GM12864 (cell line): Measurements from ENCODE around the gene PLCG2.

Experiments used
- DNase-seq: peaks from one replicate; pipeline ENCODE4 v3.0.0-alpha.2; 2011; ENCODE audit warnings: low read depth
- H3K4me3 ChIP-seq: 2 replicates; pipeline ENCODE4 v1.5.1; 2011; ENCODE audit warnings: mild to moderate bottlenecking, low read depth, low read length, control low read depth
- CTCF ChIP-seq: IDR thresholded peaks from 2 replicates; pipeline ENCODE4 v1.5.1; 2011; ENCODE audit warnings: low read depth, mild to moderate bottlenecking, moderate library complexity, low read length, control low read depth, inconsistent platforms; ENCODE audit errors: missing control alignments

Gene PLCG2

DNA sequence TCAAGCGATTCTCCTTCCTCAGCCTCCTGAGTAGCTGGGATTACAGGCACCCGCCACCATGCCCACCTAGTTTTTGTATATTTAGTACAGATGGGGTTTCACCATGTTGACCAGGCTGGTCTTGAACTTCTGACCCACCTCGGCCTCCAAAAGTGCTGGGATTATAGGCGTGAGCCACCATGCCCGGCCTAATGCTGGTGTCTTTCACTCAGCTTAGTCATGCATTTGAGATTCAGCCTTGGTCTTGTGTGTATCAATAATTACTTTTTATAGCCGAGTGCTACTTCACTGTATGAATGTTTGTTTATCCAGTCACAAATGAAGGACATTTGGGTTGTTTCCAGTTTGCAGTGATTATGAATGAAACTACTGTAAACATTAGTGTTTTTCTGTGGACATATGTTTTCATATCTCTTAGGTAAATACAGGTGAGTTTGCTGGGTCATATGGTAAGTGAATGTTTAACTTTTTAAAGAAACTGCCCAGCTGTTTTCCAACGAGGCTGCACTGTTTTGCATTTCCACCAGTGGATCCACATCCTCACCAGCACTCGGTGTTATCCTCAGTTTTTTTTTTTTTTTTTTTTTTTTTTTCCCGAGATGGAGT lies 11.0 kb upstream of the PLCG2 start:
- no peak for DNase-seq
- no peak overlapping the region for H3K4me3 ChIP-seq
- no peak for TF ChIP-seq CTCF

GRCh38 chr16:81770008-81770407 lies 9.1 kb upstream of the PLCG2 start:
- DNase-seq: no peak
- no peak overlapping the region for H3K4me3 ChIP-seq
- no peak for TF ChIP-seq CTCF

DNA sequence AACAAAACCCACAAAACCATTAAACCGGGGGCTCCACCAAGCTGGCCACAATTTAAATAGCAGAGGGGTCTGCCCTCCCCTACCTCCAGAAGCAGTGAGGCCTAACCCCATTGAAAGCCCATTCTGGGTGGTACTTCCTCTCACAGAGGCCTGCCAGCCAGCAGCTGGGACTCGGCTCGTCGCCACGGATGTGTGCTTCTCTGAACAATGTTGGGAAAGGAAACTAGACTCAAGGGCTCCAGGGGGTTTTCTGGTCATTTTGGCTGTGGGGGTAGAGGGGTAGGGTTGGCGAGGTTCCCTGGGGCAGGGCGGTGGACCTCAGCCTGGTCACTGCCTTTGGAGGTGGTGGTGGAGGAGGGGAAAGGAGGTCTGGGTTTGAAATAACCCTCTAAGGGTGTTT lies 4.7 kb upstream of the PLCG2 start:
- TF ChIP-seq CTCF: no peak
- no peak overlapping the region for H3K4me3 ChIP-seq
- DNase-seq: no peak

- TF ChIP-seq CTCF: no peak
Measured at GRCh38 chr16:81775570-81775969, 3.5 kb upstream of the PLCG2 start.

GRCh38 chr16:81778231-81778630 lies 860 bp upstream of the PLCG2 start:
- no peak overlapping the region; the same call in 1 of the 2 replicates for H3K4me3 ChIP-seq
- no peak for DNase-seq
- TF ChIP-seq CTCF: no peak

More at GRCh38 chr16:81775570-81775969, 3.5 kb upstream of the PLCG2 start:
- no peak for DNase-seq
- no peak overlapping the region for H3K4me3 ChIP-seq

- peak overlapping the region; percentile 73 for H3K4me3 ChIP-seq
- no peak for TF ChIP-seq CTCF
- no peak for DNase-seq
Measured at GRCh38 chr16:81779536-81780320, 637 bp downstream of the PLCG2 start.
